H1 (cell line): Measurements from ENCODE around the gene ELOVL3. TPM values are rescaled to one million over a fixed set of nuclear protein-coding genes. Genes with fewer than 3 reads are reported as not detected.

ENCODE experiments used
- CTCF ChIA-PET: fragments of 300-600 bp; sonication (Branson Sonifier 250); formaldehyde crosslinking; loops from one replicate; lab custom pipeline; 2021; ENCODE audit not compliant: partially characterized antibody; lab: Charles Lee
- POLR2A ChIA-PET: fragments of 300-600 bp; sonication (Branson Sonifier 250); formaldehyde crosslinking; loops from one replicate; lab custom pipeline; 2021; ENCODE audit warnings: inconsistent platforms; ENCODE audit not compliant: partially characterized antibody; lab: Charles Lee
- DNase-seq, 2 experiments: peaks; one replicate each; pipeline versions ENCODE4 v3.0.0 to v3.0.0-alpha.2; 2010 to 2022; ENCODE audit warnings: low spot score in 2 of 2, low read depth in 1 of 2, mixed read lengths in 1 of 2
- FAIRE-seq: peaks from 2 replicates; lab custom pipeline; 2011; peaks lifted over from hg19 to GRCh38; lab: Jason Lieb, UNC
- H2AFZ ChIP-seq: 2 replicates; pipeline ENCODE4 v1.8.1; 2012; ENCODE audit warnings: low read length, inconsistent platforms
- H2AK5ac ChIP-seq: 2 replicates; pipeline ENCODE4 v1.6.1; 2013; ENCODE audit warnings: low read depth, low read length
- H2BK120ac ChIP-seq: replicated peaks from 2 replicates; pipeline ENCODE3; 2013; ENCODE audit warnings: low read depth, low read length, inconsistent platforms
- H2BK12ac ChIP-seq: 2 replicates; pipeline ENCODE4 v1.6.1; 2013; ENCODE audit warnings: low read depth, low read length
- H2BK15ac ChIP-seq: 2 replicates; pipeline ENCODE4 v1.6.1; 2013; ENCODE audit warnings: low read length
- H2BK20ac ChIP-seq: 2 replicates; pipeline ENCODE4 v1.6.1; 2013; ENCODE audit warnings: low read length
- H2BK5ac ChIP-seq: 2 replicates; pipeline ENCODE4 v1.6.1; 2013; ENCODE audit warnings: low read depth, low read length
- H3K14ac ChIP-seq: 2 replicates; pipeline ENCODE4 v1.6.1; 2013; ENCODE audit warnings: inconsistent platforms; ENCODE audit not compliant: insufficient read length
- H3K18ac ChIP-seq: 2 replicates; pipeline ENCODE4 v1.6.1; 2013; ENCODE audit warnings: low read length; ENCODE audit errors: extremely low read depth
- H3K23ac ChIP-seq: 2 replicates; pipeline ENCODE4 v1.6.1; 2013; ENCODE audit warnings: inconsistent platforms; ENCODE audit not compliant: insufficient read length
- H3K23me2 ChIP-seq: 2 replicates; pipeline ENCODE4 v1.6.1; 2013; ENCODE audit warnings: low read depth, low read length
- H3K27ac ChIP-seq: 2 replicates; pipeline ENCODE4 v1.6.1; 2011; ENCODE audit warnings: low read depth, low read length, inconsistent platforms
- H3K27me3 ChIP-seq, 4 experiments: replicated peaks in 1 of 4; 1 replicate in 1 of 4; 2 replicates in 3 of 4; pipeline versions ENCODE4 v1.6.1 to v1.8.1; 2011 to 2013; ENCODE audit warnings: low read length in 3 of 4, mild to moderate bottlenecking in 3 of 4, inconsistent platforms in 2 of 4, mixed read lengths in 2 of 4, moderate library complexity in 1 of 4; ENCODE audit not compliant: control insufficient read depth in 3 of 4, insufficient read depth in 3 of 4; ENCODE audit errors: extremely low read depth in 1 of 4
- H3K36me3 ChIP-seq, 4 experiments: 2 replicates each; pipeline versions ENCODE4 v1.6.1 to v1.8.1; 2011 to 2013; ENCODE audit warnings: mild to moderate bottlenecking in 4 of 4, low read length in 3 of 4, moderate library complexity in 2 of 4, control low read depth in 1 of 4, inconsistent platforms in 1 of 4; ENCODE audit not compliant: insufficient read depth in 4 of 4, control insufficient read depth in 2 of 4
- H3K4ac ChIP-seq: replicated peaks from 2 replicates; pipeline ENCODE3; 2013; ENCODE audit warnings: low read length, low read depth, mixed read lengths, inconsistent platforms; ENCODE audit not compliant: insufficient read length
- H3K4me1 ChIP-seq, 4 experiments: replicated peaks in 1 of 4; 1 replicate in 1 of 4; 2 replicates in 3 of 4; pipeline versions ENCODE4 v1.6.1 to v1.8.1; 2011 to 2013; ENCODE audit warnings: low read length in 3 of 4, inconsistent platforms in 2 of 4, mixed read lengths in 1 of 4; ENCODE audit not compliant: insufficient read depth in 4 of 4, control insufficient read depth in 3 of 4
- H3K4me2 ChIP-seq, 2 experiments: 2 replicates each; pipeline versions ENCODE4 v1.6.1 to v1.8.1; 2011 to 2013; ENCODE audit warnings: low read depth in 2 of 2, low read length in 2 of 2, control low read depth in 1 of 2, inconsistent platforms in 1 of 2, mild to moderate bottlenecking in 1 of 2; ENCODE audit not compliant: insufficient read depth in 1 of 2
- H3K4me3 ChIP-seq, 4 experiments: fragments of 200-600, 300-600 bp in 1 of 4; sonication (generic), shearing (Covaris generic), sonication (Bioruptor Twin) in 1 of 4; 2 replicates each; pipeline versions ENCODE4 v1.5.1 to v1.8.1; 2011 to 2016; ENCODE audit warnings: low read length in 4 of 4, low read depth in 3 of 4, control low read depth in 2 of 4, inconsistent platforms in 2 of 4, mild to moderate bottlenecking in 2 of 4, mixed read lengths in 1 of 4, moderate library complexity in 1 of 4; ENCODE audit not compliant: insufficient read depth in 2 of 4; ENCODE audit errors: extremely low read depth in 1 of 4
- H3K56ac ChIP-seq: replicated peaks from 2 replicates; pipeline ENCODE3; 2013; ENCODE audit warnings: low read depth, mild to moderate bottlenecking, mixed read lengths, low read length, inconsistent platforms; ENCODE audit not compliant: insufficient read length
- H3K79me1 ChIP-seq: 2 replicates; pipeline ENCODE4 v1.6.1; 2013; ENCODE audit warnings: low read depth, low read length, control low read depth
- H3K79me2 ChIP-seq, 2 experiments: 2 replicates each; pipeline versions ENCODE4 v1.6.1 to v1.8.1; 2012 to 2013; ENCODE audit warnings: low read length in 2 of 2, mild to moderate bottlenecking in 2 of 2, inconsistent platforms in 1 of 2; ENCODE audit not compliant: insufficient read depth in 2 of 2, control insufficient read depth in 1 of 2
- H3K9ac ChIP-seq, 4 experiments: replicated peaks in 1 of 4; 1 replicate in 1 of 4; 2 replicates in 3 of 4; pipeline versions ENCODE4 v1.6.1 to v1.8.1; 2011 to 2013; ENCODE audit warnings: low read depth in 3 of 4, low read length in 3 of 4, control low read depth in 2 of 4, mild to moderate bottlenecking in 2 of 4, moderate library complexity in 2 of 4, inconsistent platforms in 1 of 4; ENCODE audit errors: extremely low read depth in 1 of 4
- H3K9me3 ChIP-seq, 2 experiments: 2 replicates each; pipeline versions ENCODE4 v1.6.1 to v1.8.1; 2012 to 2013; ENCODE audit warnings: mild to moderate bottlenecking in 2 of 2, moderate library complexity in 2 of 2, control low read depth in 1 of 2, inconsistent platforms in 1 of 2, low read depth in 1 of 2, low read length in 1 of 2, mixed read lengths in 1 of 2; ENCODE audit not compliant: insufficient read depth in 2 of 2
- H4K20me1 ChIP-seq, 2 experiments: replicated peaks in 1 of 2; 2 replicates each; pipeline versions ENCODE3 to v1.8.1; 2011 to 2013; ENCODE audit warnings: inconsistent platforms in 2 of 2, low read length in 2 of 2, mild to moderate bottlenecking in 1 of 2; ENCODE audit not compliant: insufficient read depth in 2 of 2, control insufficient read depth in 1 of 2
- H4K5ac ChIP-seq: 2 replicates; pipeline ENCODE4 v1.6.1; 2013; ENCODE audit warnings: low read length, low read depth, mixed read lengths, inconsistent platforms; ENCODE audit not compliant: insufficient read length
- H4K8ac ChIP-seq: 2 replicates; pipeline ENCODE4 v1.8.0; 2013; ENCODE audit warnings: mild to moderate bottlenecking, moderate library complexity, low read length, inconsistent platforms; ENCODE audit not compliant: insufficient read depth; ENCODE audit errors: extremely low read depth
- H4K91ac ChIP-seq: replicated peaks from 2 replicates; pipeline ENCODE3; 2013; ENCODE audit warnings: low read length, mixed read lengths, inconsistent platforms; ENCODE audit not compliant: insufficient read length
- ASH2L ChIP-seq: fragments of 200-600, 300-600 bp; sonication (generic); IDR thresholded peaks from one replicate; pipeline ENCODE4 v1.7.1; 2017; ENCODE audit warnings: low read length
- CEBPB ChIP-seq: IDR thresholded peaks from 2 replicates; pipeline ENCODE4 v1.6.1; 2012; ENCODE audit warnings: low read depth, low read length
- EZH2 ChIP-seq: fragments of 200-600 bp; sonication (generic); IDR thresholded peaks from 2 replicates; pipeline ENCODE4 v1.7.1; 2012; ENCODE audit warnings: low read depth, mild to moderate bottlenecking, moderate library complexity, low read length, inconsistent platforms; ENCODE audit not compliant: severe bottlenecking
- GABPA ChIP-seq: IDR thresholded peaks from 2 replicates; pipeline ENCODE4 v1.6.1; 2011; ENCODE audit warnings: mild to moderate bottlenecking, low read length, moderate library complexity, borderline replicate concordance; ENCODE audit not compliant: insufficient read depth
- JUN ChIP-seq: IDR thresholded peaks from 2 replicates; pipeline ENCODE4 v1.6.1; 2011; ENCODE audit warnings: low read depth, mild to moderate bottlenecking, improper control_type of control experiment, low read length
- JUND ChIP-seq: IDR thresholded peaks from 2 replicates; pipeline ENCODE4 v1.6.1; 2011; ENCODE audit warnings: mild to moderate bottlenecking, improper control_type of control experiment, low read length
- RAD21 ChIP-seq, 2 experiments: IDR thresholded peaks in 1 of 2; conservative IDR thresholded peaks in 1 of 2; 2 replicates each; pipeline ENCODE4 v1.6.1; 2011; ENCODE audit warnings: low read depth in 2 of 2, low read length in 2 of 2, improper control_type of control experiment in 1 of 2, inconsistent platforms in 1 of 2, mild to moderate bottlenecking in 1 of 2, moderate library complexity in 1 of 2
- RBBP5 ChIP-seq: IDR thresholded peaks from 2 replicates; pipeline ENCODE4 v1.7.1; 2012; ENCODE audit warnings: low read depth, mild to moderate bottlenecking, inconsistent platforms, low read length, moderate library complexity, borderline replicate concordance
- RFX5 ChIP-seq: IDR thresholded peaks from 2 replicates; pipeline ENCODE4 v1.6.1; 2011; ENCODE audit warnings: low read depth, low read length, improper control_type of control experiment, borderline replicate concordance
- SP2 ChIP-seq: IDR thresholded peaks from 2 replicates; pipeline ENCODE4 v1.6.1; 2012; ENCODE audit warnings: mild to moderate bottlenecking, low read length, inconsistent platforms
- TAF1 ChIP-seq: IDR thresholded peaks from 2 replicates; pipeline ENCODE4 v1.6.1; 2011; ENCODE audit warnings: mild to moderate bottlenecking, low read depth, low read length
- TBP ChIP-seq: IDR thresholded peaks from 2 replicates; pipeline ENCODE4 v1.6.1; 2011; ENCODE audit warnings: low read depth, low read length, improper control_type of control experiment
- WGBS, 2 experiments: shearing (Covaris generic) in 1 of 2; methylation state at CpG; one replicate each; pipeline versions ENCODE4 v1.1.6 to v1.1.7; 2013 to 2015; ENCODE audit warnings: low lambda C conversion rate in 2 of 2, mixed read lengths in 2 of 2, inconsistent platforms in 1 of 2, low coverage in 1 of 2, missing lambda C conversion rate in 1 of 2; ENCODE audit not compliant: insufficient replicate concordance in 2 of 2, insufficient coverage in 1 of 2, insufficient read length in 1 of 2; ENCODE audit errors: extremely low coverage in 1 of 2, missing lambda C conversion rate in 1 of 2; 5-methylcytosine and 5-hydroxymethylcytosine counted together
- polyA plus RNA-seq, 7 experiments: library from polyadenylated mRNA; depleted of rRNA in 3 of 7; stranded (reverse) in 5 of 7; unstranded in 2 of 7; fragments of >200 nt in 5 of 7; fragments of 200-250 nt in 2 of 7; gene quantifications; 1 replicate in 5 of 7; 2 replicates in 1 of 7; 4 replicates in 1 of 7; pipeline versions ENCODE4 v1.2.1 to v1.2.3, GENCODE V29; 2011 to 2013; ENCODE audit warnings: missing spikeins in 2 of 7, mixed read lengths in 2 of 7
- total RNA-seq: library from RNA; stranded (reverse); fragmentation: NEBNext Ultra II Directional; extraction: Animal tissue kit (Norgen Biotek cat#: 25700); gene quantifications from 2 replicates; pipeline ENCODE4 v1.2.1, GENCODE V29; 2021
- TF ChIP-seq, protein P1 (sequence below): IDR thresholded peaks from 2 replicates; pipeline ENCODE4 v1.6.1; 2012; ENCODE audit warnings: inconsistent platforms

The ELOVL3 gene
- total and polyA plus RNA-seq, 2 of the 8 experiments (the other 6 are each of a cell fraction or from before 2014, with no cell fraction given) = 0.27 TPM; not detected in 1

DNA sequence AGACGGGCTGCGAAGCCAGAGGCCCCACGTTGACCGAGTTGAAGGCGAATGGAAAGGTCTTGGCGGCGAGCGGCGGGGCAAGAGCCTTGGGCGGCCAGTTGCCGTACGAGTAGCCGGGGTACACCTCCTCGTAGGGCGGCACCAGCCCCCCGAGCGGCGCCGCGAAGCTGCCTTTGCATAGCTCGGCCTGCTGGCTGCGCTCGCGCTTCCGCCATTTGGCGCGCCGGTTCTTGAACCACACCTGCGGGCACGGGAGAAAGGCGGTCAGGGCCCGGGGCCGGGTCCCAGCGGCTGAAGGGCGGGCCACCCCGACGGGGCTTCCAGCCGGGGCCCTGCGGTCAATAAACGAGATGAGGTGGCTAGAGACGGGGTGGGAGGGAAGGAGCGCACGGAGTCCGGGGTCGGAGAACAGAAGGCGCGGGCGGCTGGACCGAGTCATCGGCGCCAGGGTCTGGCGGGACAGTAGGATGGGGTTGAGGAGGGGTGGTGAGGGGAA, 4.8 kb downstream of the ELOVL3 start:
- Histone ChIP-seq H4K20me1 (peaks cover 2 to 12% of the 10 kb centered on the region in 2 experiments), H3K4me1 (peaks cover 0 to 16% (median 1%) of the 10 kb centered on the region in 4 experiments; a peak in 3 of 7 replicates), H3K56ac (no peak overlapping the region), H3K4me3 (peak overlapping the region; percentile 33 to 67 (median 41)), H4K5ac (no peak overlapping the region), H3K4ac (no peak overlapping the region), H3K27ac (no peak overlapping the region), H3K79me1 (no peaks in the 10 kb centered on the region), H3K23me2 (peaks cover 9% of the 10 kb centered on the region; the same call in 1 of the 2 replicates), H2AFZ (no peak overlapping the region; the same call in 1 of the 2 replicates), H3K9me3 (peaks cover 5% of the 10 kb centered on the region in 2 experiments; a peak in 2 of 4 replicates), H3K18ac (no peak overlapping the region), H4K91ac (no peak overlapping the region), H2BK120ac (no peak overlapping the region), H3K79me2 (no peaks in the 10 kb centered on the region), H3K9ac (no peak overlapping the region), H3K36me3 (no peaks in the 10 kb centered on the region), H2BK5ac (no peak overlapping the region), H2BK12ac (no peak overlapping the region), H3K27me3 (peaks cover 37 to 92% (median 79%) of the 10 kb centered on the region in 4 experiments), H2AK5ac (no peak overlapping the region), H4K8ac (peak overlapping the region; percentile 58), H3K23ac (no peak overlapping the region), H3K4me2 (peak overlapping the region; percentile 7 to 88), H3K14ac (no peak overlapping the region), H2BK15ac (no peak overlapping the region), H2BK20ac (no peak overlapping the region)
- ChIA-PET POLR2A (interaction anchor here (0.6 to 3.1 kb wide), 13 partner anchors 10 to 191 kb away, joined by 3 to 15 read pairs (median 4); partner anchors contain the start of genes FBXL15, GBF1, NFKB2 and PITX3), CTCF (interaction anchor here (0.5 to 24.6 kb wide), 46 partner anchors 9 to 402 kb away, joined by 3 to 862 read pairs (median 8); partner anchors contain the start of genes FBXL15, GBF1, NFKB2 and PITX3)
- DNase-seq (peak in 1 of 2 experiments; percentile 84), FAIRE-seq (no peak)
- 1% methylated on average over 22 of the region's 52 CpGs; no CpG with 5 or more reads in 1 of the 2 experiments for WGBS, 2 experiments
- TF ChIP-seq ASH2L (peak; percentile 37), SP2 (no peak), TBP (no peak), EZH2 (peak; percentile 81), RAD21 (IDR thresholded peaks at IDR 0.05 in 1 of 2, conservative IDR thresholded peaks at IDR 0.05 in 1 of 2; ENCODE audit: low read depth in 2 of 2, low read length in 2 of 2) (peak; percentile 36 to 54; a peak in 3 of 4 replicates), CEBPB (no peak), TAF1 (0 out of 2 replicates have a peak, but pooled peaks have one; percentile 3), JUN (no peak), RFX5 (no peak), RBBP5 (no peak), GABPA (no peak), JUND (no peak)
- TF ChIP-seq, protein P1, sequence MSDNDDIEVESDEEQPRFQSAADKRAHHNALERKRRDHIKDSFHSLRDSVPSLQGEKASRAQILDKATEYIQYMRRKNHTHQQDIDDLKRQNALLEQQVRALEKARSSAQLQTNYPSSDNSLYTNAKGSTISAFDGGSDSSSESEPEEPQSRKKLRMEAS = 0 out of 2 replicates have a peak, but pooled peaks have one; percentile 29
